Heart left ventricle (tissue), 13 donors: Measurements from ENCODE around the gene CYTH1.

Experiments used
- POLR2A ChIP-seq, 2 donors: fragments of 450-650 bp; IDR thresholded peaks; one replicate each; pipeline ENCODE4 v1.6.1; 2017; ENCODE audit warnings: antibody characterized with exemption in 2 of 2, mild to moderate bottlenecking in 2 of 2, moderate library complexity in 2 of 2
- TF ChIP-seq, protein P1 (sequence below), 12 donors: fragments of 200-600 bp; sonication (generic) in 4 of 12; IDR thresholded peaks; one replicate each; pipeline versions ENCODE4 v1.5.0 to v1.8.0; 2018 to 2022; ENCODE audit warnings: antibody characterized with exemption in 12 of 12, mild to moderate bottlenecking in 5 of 12
- donor health status: ischemic (EF 13 %, LVEDD 7.1; RV severe dilation, severe dysfunction).
- donor health status: DM: no; HTN: yes; CAD: no.
- donor health status: DM: no; HTN: no; CAD: no.
- donor health status: ischemic (EF 25% LVEDD 6.9; RV normal size, moderate dysfunction).
- donor health status: ischemic (EF 25% LVEDD 5.7; RV mildly dilated, moderate dysfunction).
- donor health status: ischemic (EF 35%, LVEDD 5.7; RV mildly dilated, moderate dysfunction).
- donor health status: nonischemic (EF 11% LVEDD 7.7; RV severe dilation, severe dysfunction).
- donor health status: DM: yes; HTN: yes; CAD: no.
- donor health status: PGD.
- donor health status: ischemic (EF 29% LVEDD 5.4; RV normal size, mild dysfunction).
- donor health status: nonischemic (EF 23%, LVEDD 6.1; RV moderate dilation, normal function).

DNA sequence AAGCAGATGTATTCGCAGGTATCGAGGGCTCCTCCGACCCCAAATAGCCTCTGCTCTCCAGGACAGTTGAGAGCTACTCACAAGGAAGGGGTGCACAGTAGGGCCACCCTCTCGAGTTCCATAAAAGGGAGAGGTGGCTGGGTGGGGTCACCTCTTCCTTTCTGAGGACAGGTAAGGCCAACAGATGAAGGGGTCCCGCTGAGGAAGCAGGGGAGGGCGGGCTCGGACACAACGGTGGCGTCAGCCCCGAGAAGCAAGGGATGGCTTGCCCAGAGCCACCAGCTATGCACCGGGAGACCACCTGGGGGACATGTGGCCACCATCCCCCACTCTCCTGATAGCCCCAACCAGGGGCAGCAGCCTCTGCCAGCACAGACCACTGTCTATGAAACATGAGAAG, 15.1 kb upstream of the CYTH1 start:
- no peak for TF ChIP-seq POLR2A (IDR thresholded peaks at IDR 0.05)
- TF ChIP-seq, protein P1, sequence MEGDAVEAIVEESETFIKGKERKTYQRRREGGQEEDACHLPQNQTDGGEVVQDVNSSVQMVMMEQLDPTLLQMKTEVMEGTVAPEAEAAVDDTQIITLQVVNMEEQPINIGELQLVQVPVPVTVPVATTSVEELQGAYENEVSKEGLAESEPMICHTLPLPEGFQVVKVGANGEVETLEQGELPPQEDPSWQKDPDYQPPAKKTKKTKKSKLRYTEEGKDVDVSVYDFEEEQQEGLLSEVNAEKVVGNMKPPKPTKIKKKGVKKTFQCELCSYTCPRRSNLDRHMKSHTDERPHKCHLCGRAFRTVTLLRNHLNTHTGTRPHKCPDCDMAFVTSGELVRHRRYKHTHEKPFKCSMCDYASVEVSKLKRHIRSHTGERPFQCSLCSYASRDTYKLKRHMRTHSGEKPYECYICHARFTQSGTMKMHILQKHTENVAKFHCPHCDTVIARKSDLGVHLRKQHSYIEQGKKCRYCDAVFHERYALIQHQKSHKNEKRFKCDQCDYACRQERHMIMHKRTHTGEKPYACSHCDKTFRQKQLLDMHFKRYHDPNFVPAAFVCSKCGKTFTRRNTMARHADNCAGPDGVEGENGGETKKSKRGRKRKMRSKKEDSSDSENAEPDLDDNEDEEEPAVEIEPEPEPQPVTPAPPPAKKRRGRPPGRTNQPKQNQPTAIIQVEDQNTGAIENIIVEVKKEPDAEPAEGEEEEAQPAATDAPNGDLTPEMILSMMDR (IDR thresholded peaks at IDR 0.05): no peak
